DMS153 treated with DMSO at 0.1 percent for 48 hours (cell line): ENCODE measurements around the gene CDK17.
A peak's percentile ranks its signal among the peaks of the same experiment; 100 is the strongest.
"Not testable (repeated sequence)": the region's sequence is repeated elsewhere in the genome, so short reads cannot be mapped to it uniquely, and the experiment has no call there.

Experiments
- DNase-seq: peaks from one replicate; lab custom pipeline; 2025; ENCODE audit not compliant: unreplicated experiment; lab: John Stamatoyannopoulos, UW

The CDK17 gene

GRCh38 chr12:96419576-96420276 is 19.5 kb upstream of the CDK17 start:
- DNase-seq, result no peak

DNA sequence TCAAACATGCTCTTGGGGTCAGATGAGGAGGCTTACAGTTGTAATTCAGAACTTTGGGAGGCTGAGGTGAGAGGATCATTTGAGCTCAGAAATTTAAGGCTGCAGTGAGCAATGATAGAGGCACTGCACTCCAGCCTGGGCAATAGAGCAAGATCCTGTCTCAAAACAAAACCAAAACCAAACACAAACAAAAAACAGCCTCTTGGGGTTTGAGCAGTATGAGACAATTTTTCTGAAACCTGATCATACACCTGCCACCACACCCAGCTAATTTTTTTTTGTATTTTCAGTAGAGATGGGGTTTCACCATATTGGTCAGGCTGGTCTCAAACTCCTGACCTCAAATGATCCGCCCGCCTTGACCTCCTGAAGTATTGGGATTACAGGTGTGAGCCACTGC is 17.4 kb upstream of the CDK17 start:
- DNase-seq, result not testable (repeated sequence)

GRCh38 chr12:96416033-96416799 is 16.0 kb upstream of the CDK17 start:
- no peak for DNase-seq

- no peak for DNase-seq
Measured at GRCh38 chr12:96414637-96415036, 14.4 kb upstream of the CDK17 start.

DNA sequence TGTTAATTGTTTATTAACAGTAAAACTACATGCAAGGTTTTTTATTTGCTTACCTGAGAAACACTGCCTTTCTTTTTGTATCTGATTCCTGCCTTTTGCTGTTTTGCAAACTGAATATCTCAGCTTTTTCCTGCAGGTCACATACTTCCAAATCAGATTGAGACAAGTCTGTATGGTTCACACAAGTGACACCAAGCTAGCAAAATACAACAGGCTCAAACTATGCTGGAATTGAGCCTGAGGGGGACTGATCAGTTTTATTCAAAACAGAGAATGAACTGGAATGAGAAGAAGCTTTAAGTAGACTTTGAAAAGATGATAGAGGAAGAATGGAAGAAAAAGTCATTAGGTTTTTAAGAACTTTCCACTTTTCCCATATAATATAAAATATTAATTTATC is 12.2 kb upstream of the CDK17 start:
- no peak for DNase-seq

- no peak for DNase-seq
Measured at GRCh38 chr12:96409731-96410130, 9.5 kb upstream of the CDK17 start.

DNA sequence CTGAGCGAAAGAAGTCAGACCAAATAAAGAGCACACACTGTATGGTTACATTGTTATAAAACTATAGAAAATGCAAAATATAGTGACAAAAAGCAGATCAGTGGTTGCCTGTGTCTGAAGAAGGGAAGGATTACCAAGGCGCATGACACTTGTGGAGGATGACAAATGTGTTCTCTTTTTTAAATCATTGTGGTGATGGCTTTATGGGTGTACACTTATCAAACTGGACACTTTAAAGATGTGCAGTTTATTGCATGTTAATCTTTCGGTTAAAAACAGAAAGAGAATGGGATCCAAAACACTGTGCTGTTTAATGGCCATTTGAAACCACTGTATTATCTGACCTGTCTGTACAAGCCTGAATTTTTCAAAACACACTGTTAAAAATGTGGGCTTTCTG is 8.8 kb upstream of the CDK17 start:
- no peak for DNase-seq

DNA sequence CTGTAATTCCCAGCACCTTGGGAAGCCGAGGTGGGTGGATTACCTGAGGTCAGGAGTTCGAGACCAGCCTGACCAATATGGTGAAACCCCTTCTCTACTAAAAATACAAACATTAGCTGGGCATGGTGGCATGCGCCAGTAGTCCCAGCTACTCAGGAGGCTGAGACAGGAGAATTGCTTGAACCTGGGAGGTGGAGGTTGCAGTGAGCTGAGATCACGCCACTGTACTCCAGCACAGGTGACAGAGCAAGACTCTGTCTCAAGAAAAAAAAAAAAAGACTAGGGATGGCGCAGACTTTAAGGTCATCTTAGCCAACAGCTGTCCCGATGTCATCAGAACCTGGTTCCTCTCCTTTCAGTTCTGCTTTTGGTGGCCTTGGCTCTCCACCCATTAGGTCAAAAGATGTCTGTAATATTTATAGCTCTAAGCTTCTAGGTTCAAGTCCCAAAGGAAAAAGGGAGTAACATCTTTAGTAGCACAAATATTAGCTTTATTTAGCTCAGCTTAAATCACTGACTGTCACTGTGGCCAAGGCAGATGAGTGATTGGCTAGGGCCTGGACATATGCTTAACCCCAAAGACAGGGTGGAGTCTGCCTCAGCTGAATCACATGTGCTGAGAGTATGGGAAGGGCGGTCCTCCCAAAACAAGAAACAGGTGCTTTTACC is 7.3 kb upstream of the CDK17 start:
- DNase-seq, result not testable (repeated sequence)

DNA sequence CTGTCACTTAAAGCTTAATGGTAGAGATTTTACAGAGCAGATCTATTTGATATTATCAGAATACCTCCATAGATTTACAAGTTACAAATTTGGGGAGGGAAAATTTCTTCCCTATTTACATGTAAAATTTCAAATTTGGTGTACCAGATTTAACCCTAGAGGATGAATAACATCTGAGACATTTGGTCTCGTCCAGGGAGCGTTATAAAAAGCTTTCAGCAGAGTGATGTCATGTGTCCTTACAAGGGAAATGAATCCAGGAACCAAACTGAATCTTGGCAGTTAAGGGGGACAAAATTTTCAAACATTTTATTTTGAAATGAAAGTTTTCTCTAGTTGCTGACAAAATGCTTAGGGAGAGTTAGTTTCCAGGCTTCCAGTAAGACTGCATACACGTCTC is 4.5 kb upstream of the CDK17 start:
- DNase-seq, result no peak

DNA sequence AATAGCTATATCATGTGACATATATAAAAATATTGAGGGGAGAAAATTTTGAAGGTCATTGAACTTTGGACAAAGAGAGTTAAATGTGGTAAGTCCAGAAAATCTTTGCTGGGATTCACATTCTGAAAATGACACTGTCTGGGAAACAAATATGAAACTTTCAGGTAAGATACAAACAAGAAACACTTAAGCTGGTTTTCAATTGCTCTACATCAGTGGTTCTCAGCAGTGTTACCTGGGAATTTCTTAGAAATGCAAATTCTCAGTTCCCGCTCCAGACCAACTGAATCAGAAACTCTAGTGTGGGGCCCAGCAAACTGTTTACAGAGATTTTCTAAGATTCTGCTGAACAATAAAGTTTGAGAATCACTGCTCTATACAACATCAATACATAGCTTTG is 3.6 kb upstream of the CDK17 start:
- DNase-seq, result no peak

DNA sequence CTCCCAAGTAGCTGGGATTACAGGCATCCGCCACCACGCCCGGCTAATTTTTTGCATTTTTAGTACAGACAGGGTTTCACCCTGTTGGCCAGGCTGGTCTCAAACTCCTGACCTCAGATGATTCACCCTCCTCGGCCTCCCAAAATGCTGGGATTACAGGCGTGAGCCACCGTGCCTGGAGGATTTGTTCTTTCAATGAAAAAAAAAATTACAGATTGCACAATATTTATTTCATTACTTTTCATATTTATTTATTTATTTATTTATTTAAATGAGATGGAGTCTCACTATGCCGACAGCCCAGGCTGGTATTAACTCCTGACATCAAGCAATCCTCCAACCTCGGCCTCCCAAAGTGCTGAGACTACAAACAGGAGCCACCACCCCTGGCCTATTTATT is 2.3 kb upstream of the CDK17 start:
- not testable (repeated sequence) for DNase-seq

GRCh38 chr12:96402061-96402460 is 1.8 kb upstream of the CDK17 start:
- DNase-seq, result no peak

DNA sequence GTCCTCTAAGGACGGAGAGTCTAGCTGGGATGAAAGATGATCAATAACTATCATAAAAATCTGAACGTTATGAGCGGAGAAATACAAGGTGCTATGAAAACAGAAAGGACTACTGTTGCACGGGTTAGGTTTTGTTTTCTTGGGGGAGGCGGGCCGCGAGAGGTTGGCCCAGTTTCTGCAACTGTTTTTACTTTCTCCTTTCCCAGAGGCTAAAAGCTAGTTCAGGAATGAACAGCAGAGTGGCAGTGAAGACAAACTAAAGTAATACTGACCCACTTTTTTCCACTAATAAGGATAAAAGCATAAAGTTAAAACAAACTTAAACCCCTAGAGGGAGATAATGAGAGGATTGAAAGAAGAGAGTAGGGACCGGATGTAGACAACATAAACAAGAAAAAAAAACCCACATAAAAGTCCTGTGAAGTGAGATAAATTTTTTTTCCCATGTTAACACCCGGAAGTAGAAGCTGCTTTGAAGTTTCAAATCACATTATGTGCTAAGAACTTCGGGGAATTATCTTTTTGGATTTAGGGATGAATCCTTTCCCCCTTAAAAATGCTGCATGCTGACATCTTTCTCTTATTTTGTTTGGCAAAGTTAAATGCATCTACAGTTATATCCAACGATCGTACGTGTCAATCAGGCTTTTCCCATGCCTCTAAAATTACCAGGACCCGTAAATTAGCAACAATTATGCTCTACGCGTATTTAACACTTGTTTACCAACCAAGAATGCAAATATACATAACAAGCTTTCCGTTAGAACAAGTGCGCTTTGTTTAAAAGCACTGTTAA is 1.0 kb upstream of the CDK17 start:
- DNase-seq, result peak; percentile 14

DNA sequence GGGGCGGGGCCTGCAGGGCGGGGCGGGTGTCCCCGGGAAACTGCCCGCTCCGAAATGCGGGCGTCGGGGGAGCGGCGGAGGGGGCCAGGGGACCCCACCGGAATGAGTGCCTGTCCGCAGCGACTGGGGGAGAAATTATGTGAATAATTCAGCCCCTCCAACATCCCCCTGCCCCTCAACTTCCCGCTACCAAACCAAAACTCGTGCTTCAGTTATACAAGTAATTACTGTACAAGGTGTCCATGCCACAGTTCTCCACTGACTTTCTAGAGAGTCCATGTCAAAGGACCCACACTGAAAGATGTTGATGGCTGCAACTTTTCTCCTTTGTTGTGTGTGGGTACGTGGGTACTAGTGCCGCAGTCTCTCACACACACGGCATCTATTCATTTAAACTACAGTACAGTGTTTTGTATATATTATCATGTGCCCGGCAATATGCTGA is 414 bp upstream of the CDK17 start:
- peak; percentile 44 for DNase-seq

DNA sequence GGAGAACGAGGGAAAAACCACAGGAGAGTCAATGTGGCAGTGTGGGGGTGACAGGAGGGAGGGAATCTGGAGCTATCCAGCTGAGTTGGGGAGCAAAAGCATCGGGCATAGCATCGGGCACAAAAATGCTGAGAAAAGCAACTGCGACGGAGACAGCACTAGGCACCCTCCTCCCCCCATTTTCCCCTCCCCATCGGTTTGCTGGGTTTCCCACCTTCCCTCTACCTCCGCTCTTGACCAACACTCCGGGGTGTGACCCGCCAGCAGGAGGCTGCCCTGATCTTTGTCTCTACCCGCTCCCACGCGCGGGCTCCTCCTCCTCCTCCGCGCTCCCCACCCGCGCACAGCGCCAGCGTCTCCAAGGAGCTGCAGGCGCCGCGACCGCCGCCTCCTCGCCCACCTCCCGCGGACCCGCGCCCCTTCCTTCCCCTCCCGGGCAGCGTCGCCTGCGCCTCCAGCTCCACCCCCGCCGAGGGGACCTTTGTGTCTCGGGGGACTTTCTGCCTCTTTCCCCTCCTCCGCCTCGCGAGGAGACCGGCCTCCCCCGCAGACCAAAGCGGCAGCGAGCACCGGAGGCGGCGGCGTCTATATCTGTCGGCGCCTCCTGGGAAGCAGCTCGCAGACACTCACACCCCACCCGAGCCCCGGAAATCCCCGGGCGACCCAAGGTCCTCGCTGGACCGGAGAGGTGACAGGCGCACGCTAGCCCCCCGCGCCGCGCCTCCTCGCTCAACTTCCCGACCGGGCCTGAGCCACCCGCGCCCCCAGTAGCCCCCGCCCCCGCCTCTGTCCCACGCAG is 920 bp downstream of the CDK17 start:
- DNase-seq, result peak; percentile 17

DNA sequence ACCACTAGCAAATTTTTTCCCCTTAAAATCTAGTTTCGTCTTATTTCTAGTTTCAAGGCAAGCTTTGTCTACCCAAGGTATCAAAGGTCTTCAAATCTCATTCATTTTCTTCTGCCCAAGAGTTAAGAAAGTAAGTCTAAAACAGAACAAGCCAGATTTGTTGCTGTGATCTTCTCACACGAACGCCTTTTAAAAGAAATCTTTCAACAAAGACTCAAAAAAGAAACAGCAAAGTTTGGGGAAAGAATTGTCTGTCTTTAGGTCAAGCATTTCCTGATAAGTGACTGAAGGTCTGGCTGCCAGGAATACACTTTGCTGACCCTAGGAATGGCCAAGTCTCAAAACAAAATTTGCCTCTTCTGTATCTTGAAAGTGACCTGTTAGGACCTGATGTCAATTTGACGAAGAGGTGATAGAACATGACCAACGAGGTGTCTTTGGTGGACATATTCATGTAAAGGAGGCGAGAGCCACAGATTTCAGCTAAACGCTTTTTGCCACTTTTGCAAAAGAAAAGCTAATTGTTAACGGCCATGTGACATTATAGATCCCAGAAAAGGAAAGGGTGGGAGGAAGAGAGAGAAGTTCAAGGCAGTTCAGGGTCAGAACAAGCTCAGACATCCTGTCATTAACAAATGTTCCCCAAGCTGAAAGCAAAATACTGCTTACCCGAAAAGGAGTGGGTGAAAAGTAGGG is 1.7 kb downstream of the CDK17 start:
- DNase-seq, result peak; percentile 26

DNA sequence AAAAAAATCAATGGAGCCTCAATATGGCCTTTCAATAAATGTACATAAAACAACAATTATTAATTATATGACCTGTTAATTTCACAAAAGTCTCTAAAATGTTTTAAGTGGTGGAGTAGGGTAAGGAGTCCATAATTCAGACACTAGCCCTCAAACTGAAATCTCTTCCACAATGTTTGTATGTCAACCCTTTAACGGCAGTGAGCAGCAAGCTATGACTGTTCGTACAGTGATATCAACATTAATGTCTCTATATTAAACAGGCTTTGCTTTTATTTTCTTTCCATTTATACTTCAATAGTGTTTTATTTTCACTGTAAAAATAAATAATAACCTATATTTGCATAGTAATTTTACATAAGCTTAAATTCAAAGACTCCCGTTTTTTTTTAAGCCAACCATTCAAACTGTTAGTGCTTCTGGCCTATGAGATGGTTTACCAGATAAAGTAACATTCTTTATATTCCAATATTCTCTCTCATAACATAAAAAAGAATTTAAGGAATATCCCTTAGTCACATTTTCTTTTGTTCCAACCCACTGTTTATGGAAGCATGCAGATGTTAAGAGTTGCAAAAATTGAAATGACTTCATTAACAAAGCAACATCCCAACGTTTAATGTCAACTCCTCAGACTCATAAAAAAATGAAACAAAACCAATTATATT is 2.3 kb downstream of the CDK17 start:
- DNase-seq, result no peak

- no peak for DNase-seq
Measured at GRCh38 chr12:96396914-96397313, 3.3 kb downstream of the CDK17 start.

- DNase-seq, result no peak
Measured at GRCh38 chr12:96396209-96396608, 4.0 kb downstream of the CDK17 start.
